Kidney (tissue), 14 donors: ENCODE results near the gene CLDN9. TPM values are rescaled to one million over a fixed set of nuclear protein-coding genes. Genes with fewer than 3 reads are reported as not detected.
A peak's percentile ranks its signal among the peaks of the same experiment; 100 is the strongest.

Experiments
- DNase-seq, 5 donors: peaks; one replicate each; pipeline ENCODE4 v3.0.0-alpha.2; 2013 to 2020
- FAIRE-seq: peaks from 2 replicates; lab custom pipeline; 2012; peaks lifted over from hg19 to GRCh38; lab: Jason Lieb, UNC
- H3K27ac ChIP-seq, 2 donors: one replicate each; pipeline ENCODE4 v1.7.0; 2013; ENCODE audit warnings: low read depth in 2 of 2, low read length in 2 of 2, inconsistent platforms in 1 of 2
- H3K27me3 ChIP-seq: one replicate; pipeline ENCODE4 v1.7.1; 2013; ENCODE audit warnings: low read length, inconsistent platforms; ENCODE audit not compliant: control insufficient read depth, insufficient read depth
- H3K36me3 ChIP-seq, 3 donors: one replicate each; pipeline versions ENCODE4 v1.7.0 to v1.7.1; 2013; ENCODE audit warnings: low read length in 3 of 3, control low read depth in 1 of 3, inconsistent platforms in 1 of 3; ENCODE audit not compliant: insufficient read depth in 3 of 3, control insufficient read depth in 2 of 3
- H3K4me1 ChIP-seq, 3 donors: one replicate each; pipeline versions ENCODE4 v1.7.0 to v1.7.1; 2013; ENCODE audit warnings: low read length in 3 of 3, inconsistent platforms in 1 of 3, low read depth in 1 of 3; ENCODE audit not compliant: control insufficient read depth in 2 of 3, insufficient read depth in 2 of 3
- H3K4me3 ChIP-seq, 3 donors: one replicate each; pipeline versions ENCODE4 v1.7.0 to v1.8.1; 2013; ENCODE audit warnings: low read length in 3 of 3, control low read depth in 1 of 3, inconsistent platforms in 1 of 3
- H3K9ac ChIP-seq, 3 donors: one replicate each; pipeline versions ENCODE4 v1.7.0 to v1.7.1; 2013; ENCODE audit warnings: low read length in 3 of 3, control low read depth in 1 of 3, inconsistent platforms in 1 of 3
- H3K9me3 ChIP-seq, 3 donors: one replicate each; pipeline versions ENCODE4 v1.7.0 to v1.7.1; 2013; ENCODE audit warnings: low read length in 3 of 3, control low read depth in 1 of 3, inconsistent platforms in 1 of 3; ENCODE audit not compliant: control insufficient read depth in 2 of 3, insufficient read depth in 1 of 3
- intact Hi-C: fragments of 100-400 bp; cut with DNase I; formaldehyde crosslinking; loops from one replicate; pipeline ENCODE4 v1.11.1; 2022
- polyA plus RNA-seq: library from polyadenylated mRNA; stranded (reverse); fragments of 350-450 nt; fragmentation: Illumina TruSeq; extraction: RNeasy Lipid Tissue Mini Kit (QIAGEN cat#74804); gene quantifications from one replicate; pipeline ENCODE4 v1.2.3, GENCODE V29; 2014; ENCODE audit warnings: low read depth, low replicate concordance; ENCODE audit not compliant: insufficient read depth
- total RNA-seq: library from RNA; stranded (reverse); fragmentation: NEBNext Ultra II Directional; extraction: Animal tissue kit (Norgen Biotek cat#: 25700); gene quantifications from one replicate; pipeline ENCODE4 v1.2.1, GENCODE V29; 2021
- TF ChIP-seq, protein P1 (sequence below): IDR thresholded peaks from 3 replicates; pipeline ENCODE4 v1.5.1; 2012; ENCODE audit warnings: mild to moderate bottlenecking, moderate library complexity, borderline replicate concordance; ENCODE audit not compliant: insufficient read depth; ENCODE audit errors: extremely low read depth
- donor health status: control.
- donor health status: control.
- donor health status: control.
- donor health status: control.
- donor health status: control.
- donor health status: DM: yes; HTN: yes; CAD: no.
- donor health status: Normal renal cell carcinoma (clear cell type).

CLDN9 gene
- total and polyA plus RNA-seq, 2 donors from 2014 or later = 0.60 TPM; not detected in 1

DNA sequence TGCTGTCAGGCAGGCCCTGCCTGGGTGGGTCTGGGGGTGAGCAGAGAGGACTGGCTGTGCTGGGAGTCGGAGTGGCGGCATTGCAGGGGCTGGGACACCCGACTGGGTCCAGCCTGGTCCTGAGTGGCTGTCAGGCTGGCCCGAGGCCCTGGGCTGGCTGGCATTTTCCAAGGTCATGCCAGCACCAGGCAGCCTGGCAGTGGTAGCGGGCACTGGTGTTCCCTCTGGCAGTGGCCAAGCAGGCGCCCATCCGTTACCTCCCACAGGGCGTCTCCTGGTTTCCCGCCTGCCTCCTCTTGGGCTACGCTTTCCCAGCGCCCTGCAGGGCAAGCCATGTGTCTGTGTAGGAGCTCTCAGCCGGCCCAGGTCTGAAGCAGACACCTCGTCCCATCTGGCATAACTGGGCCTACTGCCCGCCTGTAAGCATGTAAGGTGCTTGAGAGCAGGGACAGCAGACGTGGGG lies 26.8 kb upstream of the CLDN9 start:
- FAIRE-seq = no peak
- TF ChIP-seq, protein P1, sequence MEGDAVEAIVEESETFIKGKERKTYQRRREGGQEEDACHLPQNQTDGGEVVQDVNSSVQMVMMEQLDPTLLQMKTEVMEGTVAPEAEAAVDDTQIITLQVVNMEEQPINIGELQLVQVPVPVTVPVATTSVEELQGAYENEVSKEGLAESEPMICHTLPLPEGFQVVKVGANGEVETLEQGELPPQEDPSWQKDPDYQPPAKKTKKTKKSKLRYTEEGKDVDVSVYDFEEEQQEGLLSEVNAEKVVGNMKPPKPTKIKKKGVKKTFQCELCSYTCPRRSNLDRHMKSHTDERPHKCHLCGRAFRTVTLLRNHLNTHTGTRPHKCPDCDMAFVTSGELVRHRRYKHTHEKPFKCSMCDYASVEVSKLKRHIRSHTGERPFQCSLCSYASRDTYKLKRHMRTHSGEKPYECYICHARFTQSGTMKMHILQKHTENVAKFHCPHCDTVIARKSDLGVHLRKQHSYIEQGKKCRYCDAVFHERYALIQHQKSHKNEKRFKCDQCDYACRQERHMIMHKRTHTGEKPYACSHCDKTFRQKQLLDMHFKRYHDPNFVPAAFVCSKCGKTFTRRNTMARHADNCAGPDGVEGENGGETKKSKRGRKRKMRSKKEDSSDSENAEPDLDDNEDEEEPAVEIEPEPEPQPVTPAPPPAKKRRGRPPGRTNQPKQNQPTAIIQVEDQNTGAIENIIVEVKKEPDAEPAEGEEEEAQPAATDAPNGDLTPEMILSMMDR = no peak
- Histone ChIP-seq H3K4me3 (no peak overlapping the region), H3K36me3 (no peaks in the 10 kb centered on the region), H3K9ac (no peak overlapping the region), H3K27me3 (no peaks in the 10 kb centered on the region), H3K4me1 (peaks cover 0 to under 1% (median 0%) of the 10 kb centered on the region in 3 donors), H3K27ac (no peak overlapping the region), H3K9me3 (no peaks in the 10 kb centered on the region)
- DNase-seq = no peak
- intact Hi-C loops = no loop called here

DNA sequence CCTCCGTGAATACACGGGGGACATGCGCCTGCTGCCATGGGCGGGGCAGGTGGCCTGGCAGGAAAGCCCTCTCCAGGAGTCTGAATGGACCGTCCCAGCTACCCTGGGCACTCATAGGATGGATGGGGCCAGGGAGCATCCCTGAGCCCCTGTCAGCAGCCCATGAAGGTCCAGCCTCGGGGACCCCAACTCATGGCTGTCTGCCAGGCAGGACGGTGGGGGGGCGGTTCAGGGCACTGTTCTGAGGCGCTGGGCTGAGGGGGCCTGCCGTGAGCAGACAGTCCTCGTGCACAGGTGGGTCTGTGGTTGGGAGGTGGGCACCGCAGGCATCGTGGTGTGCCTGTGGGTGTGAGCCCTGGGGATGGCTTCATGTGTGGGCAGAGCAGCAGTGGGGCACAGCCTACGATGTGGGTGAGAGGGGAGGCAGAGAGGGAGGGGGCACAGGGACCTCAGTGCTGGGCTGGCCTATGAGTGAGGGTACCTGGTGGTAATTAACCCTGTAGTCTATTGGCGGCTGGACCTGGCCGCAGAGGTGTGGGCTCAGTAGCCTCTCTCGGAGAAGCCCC lies 26.0 kb upstream of the CLDN9 start:
- FAIRE-seq (no peak), DNase-seq (no peak)
- Histone ChIP-seq H3K4me1 (no peaks in the 10 kb centered on the region), H3K9ac (no peak overlapping the region), H3K9me3 (no peaks in the 10 kb centered on the region), H3K4me3 (no peak overlapping the region), H3K36me3 (no peaks in the 10 kb centered on the region), H3K27me3 (no peaks in the 10 kb centered on the region), H3K27ac (no peak overlapping the region)
- intact Hi-C loops = no loop called here
- TF ChIP-seq, protein P1 = no peak

DNA sequence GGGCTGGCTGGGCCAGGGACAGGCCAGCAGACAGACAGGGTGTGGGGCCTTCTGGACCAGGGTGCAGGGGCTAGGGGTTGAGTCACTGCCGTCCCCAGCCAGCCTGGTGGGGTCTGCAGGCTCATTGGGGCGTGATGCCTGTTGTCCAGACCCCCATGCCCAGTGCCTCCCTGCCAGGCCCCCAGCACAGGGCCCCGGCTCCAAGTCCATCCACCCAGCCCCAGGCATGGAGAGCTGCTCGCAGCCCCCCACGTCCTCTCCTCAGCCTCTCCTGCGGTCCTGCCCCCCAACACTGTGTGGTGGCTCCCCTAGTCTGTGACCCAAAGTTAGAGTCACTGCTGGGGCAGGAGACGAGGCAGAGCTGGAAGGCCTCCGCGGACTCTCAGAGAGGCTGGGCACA lies 25.4 kb upstream of the CLDN9 start:
- no peak overlapping the region for H3K27ac ChIP-seq
- DNase-seq = no peak
- H3K4me3 ChIP-seq = no peak overlapping the region
- H3K4me1 ChIP-seq = no peaks in the 10 kb centered on the region
- intact Hi-C loops = no loop called here
- H3K9me3 ChIP-seq = no peaks in the 10 kb centered on the region
- H3K36me3 ChIP-seq = no peaks in the 10 kb centered on the region
- H3K27me3 ChIP-seq = no peaks in the 10 kb centered on the region
- TF ChIP-seq, protein P1 = no peak
- no peak for FAIRE-seq
- H3K9ac ChIP-seq = no peak overlapping the region

DNA sequence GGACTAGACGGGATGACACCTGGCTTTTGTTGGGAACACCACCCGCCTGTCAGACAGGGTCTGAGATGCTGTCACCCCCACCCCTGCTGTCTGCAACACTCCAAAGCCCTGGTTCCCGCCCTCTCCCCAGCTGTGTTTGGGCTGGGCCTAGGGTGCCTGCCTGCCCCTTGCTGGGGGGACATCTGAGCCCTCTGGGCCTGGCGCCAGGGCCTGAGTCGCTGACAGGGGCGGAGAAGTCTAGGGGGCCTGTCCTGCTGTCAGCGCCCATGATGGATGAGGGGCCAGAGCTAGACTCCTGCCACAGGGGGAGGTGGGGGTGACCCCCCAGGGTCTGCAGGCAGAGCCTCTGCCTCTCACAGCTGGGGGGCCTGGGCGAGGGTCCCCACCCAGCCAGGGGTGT lies 24.9 kb upstream of the CLDN9 start:
- intact Hi-C loops = no loop called here
- TF ChIP-seq, protein P1 = no peak
- Histone ChIP-seq H3K27ac (no peak overlapping the region), H3K36me3 (no peaks in the 10 kb centered on the region), H3K27me3 (no peaks in the 10 kb centered on the region), H3K4me3 (no peak overlapping the region), H3K9me3 (no peaks in the 10 kb centered on the region), H3K4me1 (no peaks in the 10 kb centered on the region), H3K9ac (no peak overlapping the region)
- FAIRE-seq (no peak), DNase-seq (peak in 2 of 5 donors; percentile 27 to 54)
